22Rv1 (cell line): ENCODE measurements around the gene CRNKL1.

Source experiments
- H3K27ac ChIP-seq: fragments of 450-650 bp; 2 replicates; pipeline ENCODE4 v1.5.1; 2017
- ZFX ChIP-seq: fragments of 450-650 bp; IDR thresholded peaks from 2 replicates; pipeline ENCODE4 v1.6.1; 2017; ENCODE audit warnings: antibody characterized with exemption, borderline replicate concordance
- TF ChIP-seq, protein P1 (sequence below): fragments of 450-650 bp; IDR thresholded peaks from 2 replicates; pipeline ENCODE4 v1.5.1; 2017; ENCODE audit warnings: mild to moderate bottlenecking

The CRNKL1 gene

GRCh38 chr20:19990850-19991249 is 61.4 kb downstream of the CRNKL1 start:
- no peak overlapping the region for H3K27ac ChIP-seq
- TF ChIP-seq, protein P1, sequence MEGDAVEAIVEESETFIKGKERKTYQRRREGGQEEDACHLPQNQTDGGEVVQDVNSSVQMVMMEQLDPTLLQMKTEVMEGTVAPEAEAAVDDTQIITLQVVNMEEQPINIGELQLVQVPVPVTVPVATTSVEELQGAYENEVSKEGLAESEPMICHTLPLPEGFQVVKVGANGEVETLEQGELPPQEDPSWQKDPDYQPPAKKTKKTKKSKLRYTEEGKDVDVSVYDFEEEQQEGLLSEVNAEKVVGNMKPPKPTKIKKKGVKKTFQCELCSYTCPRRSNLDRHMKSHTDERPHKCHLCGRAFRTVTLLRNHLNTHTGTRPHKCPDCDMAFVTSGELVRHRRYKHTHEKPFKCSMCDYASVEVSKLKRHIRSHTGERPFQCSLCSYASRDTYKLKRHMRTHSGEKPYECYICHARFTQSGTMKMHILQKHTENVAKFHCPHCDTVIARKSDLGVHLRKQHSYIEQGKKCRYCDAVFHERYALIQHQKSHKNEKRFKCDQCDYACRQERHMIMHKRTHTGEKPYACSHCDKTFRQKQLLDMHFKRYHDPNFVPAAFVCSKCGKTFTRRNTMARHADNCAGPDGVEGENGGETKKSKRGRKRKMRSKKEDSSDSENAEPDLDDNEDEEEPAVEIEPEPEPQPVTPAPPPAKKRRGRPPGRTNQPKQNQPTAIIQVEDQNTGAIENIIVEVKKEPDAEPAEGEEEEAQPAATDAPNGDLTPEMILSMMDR: no peak
- TF ChIP-seq ZFX: no peak

DNA sequence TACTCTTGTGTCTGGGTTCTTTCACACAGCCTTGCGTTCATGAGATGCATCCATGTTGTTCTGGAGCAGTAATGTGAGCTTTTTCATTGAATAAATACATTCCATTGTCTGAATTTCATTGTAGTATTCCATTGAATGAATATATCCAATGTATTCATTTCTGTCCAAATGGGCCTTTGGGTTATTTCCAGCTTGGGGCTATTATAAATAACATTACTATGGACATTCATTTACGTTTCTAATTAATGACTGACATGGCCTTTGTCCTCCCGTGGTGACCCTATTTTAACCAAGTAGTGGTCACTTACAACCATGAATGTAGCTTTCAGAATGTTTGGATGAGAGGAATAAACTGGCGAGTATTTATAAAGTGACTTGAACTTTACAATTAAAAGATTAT is 65.2 kb downstream of the CRNKL1 start:
- no peak overlapping the region for H3K27ac ChIP-seq
- no peak for TF ChIP-seq ZFX
- TF ChIP-seq, protein P1: no peak

DNA sequence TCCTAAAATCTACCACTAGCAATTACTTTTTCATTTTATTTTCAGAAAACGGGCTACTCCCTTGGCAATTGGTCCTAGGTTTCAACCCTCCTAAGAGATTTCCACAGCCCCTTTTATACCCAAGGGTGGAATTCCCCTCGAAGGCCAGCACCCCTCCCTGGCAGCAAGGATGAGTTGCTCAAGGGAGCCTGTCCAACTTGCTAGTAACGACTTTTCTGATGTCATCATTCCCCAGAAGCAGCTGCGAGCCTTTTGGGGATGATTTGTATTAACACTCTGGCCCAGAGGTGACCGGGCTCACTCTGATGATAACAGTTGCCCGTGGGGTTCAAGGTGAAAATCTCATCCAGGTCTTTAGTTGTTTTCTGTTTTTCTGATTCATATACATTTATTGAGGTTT is 65.8 kb downstream of the CRNKL1 start:
- no peak overlapping the region for H3K27ac ChIP-seq
- TF ChIP-seq, protein P1: no peak
- no peak for TF ChIP-seq ZFX
